Measurements from ENCODE around the gene JUN.

- TF ChIP-seq CTCF (tag by site-specific recombination; IDR thresholded peaks at IDR 0.05) (no peak), YY2 (tag by site-specific recombination; IDR thresholded peaks at IDR 0.05) (no peak), ZSCAN23 (tag by site-specific recombination; IDR thresholded peaks at IDR 0.05) (no peak), ZFP69B (tag by site-specific recombination; IDR thresholded peaks at IDR 0.05) (no peak), ZNF362 (tag by site-specific recombination; IDR thresholded peaks at IDR 0.05) (no peak), ZNF18 (tag by site-specific recombination; IDR thresholded peaks at IDR 0.05) (no peak), PBX3 (CRISPR knock-in tag; IDR thresholded peaks at IDR 0.05) (no peak), ELK4 (IDR thresholded peaks at IDR 0.05; ENCODE audit: borderline replicate concordance, low read depth, low read length) (no peak), ZNF175 (tag by site-specific recombination; IDR thresholded peaks at IDR 0.05) (no peak), ZBTB49 (tag by site-specific recombination; IDR thresholded peaks at IDR 0.05; ENCODE audit: low read depth) (no peak)
These were observed 48.3 kb downstream of the JUN start for GRCh38 chr1:58735586-58735985.
